Pulmonary artery endothelial cell (primary cell): Measurements from ENCODE around the gene TSNAX. TPM values are rescaled to one million over a fixed set of nuclear protein-coding genes. Genes with fewer than 3 reads are reported as not detected.
A peak's percentile ranks its signal among the peaks of the same experiment; 100 is the strongest.
"Not testable (repeated sequence)": the region's sequence is repeated elsewhere in the genome, so short reads cannot be mapped to it uniquely, and the experiment has no call there.

Source experiments
- DNase-seq: peaks from one replicate; pipeline ENCODE4 v3.0.0-alpha.2; 2011; ENCODE audit warnings: low read depth, low spot score
- total RNA-seq: library from RNA; depleted of rRNA; stranded (reverse); fragments of >200 nt; gene quantifications from 2 replicates; pipeline ENCODE4 v1.2.3, GENCODE V29; 2014

Gene TSNAX
- total RNA-seq, 1 donor from 2014 or later, result 36.9 TPM

- DNase-seq, result no peak
Observed at GRCh38 chr1:231561647-231562383, 33.3 kb downstream of the TSNAX start.

- DNase-seq, result no peak
Observed at GRCh38 chr1:231563247-231563646, 34.8 kb downstream of the TSNAX start.

- no peak for DNase-seq
Observed at GRCh38 chr1:231564373-231564772, 35.9 kb downstream of the TSNAX start.

- no peak for DNase-seq
Observed at GRCh38 chr1:231566496-231566895, 38.0 kb downstream of the TSNAX start.

- DNase-seq, result not testable (repeated sequence)
Observed at GRCh38 chr1:231570262-231570661, 41.8 kb downstream of the TSNAX start.

- DNase-seq, result peak; percentile 87
Observed at GRCh38 chr1:231571904-231572303, 43.4 kb downstream of the TSNAX start.

GRCh38 chr1:231575472-231575871 lies 47.0 kb downstream of the TSNAX start:
- no peak for DNase-seq

- DNase-seq, result no peak
Observed at GRCh38 chr1:231576804-231577718, 48.6 kb downstream of the TSNAX start.

- no peak for DNase-seq
Observed at GRCh38 chr1:231580874-231581273, 52.4 kb downstream of the TSNAX start.

GRCh38 chr1:231581859-231582258 lies 53.4 kb downstream of the TSNAX start:
- no peak for DNase-seq

- no peak for DNase-seq
Observed at GRCh38 chr1:231583376-231583775, 54.9 kb downstream of the TSNAX start.

GRCh38 chr1:231584117-231584516 lies 55.6 kb downstream of the TSNAX start:
- peak; percentile 81 for DNase-seq

- no peak for DNase-seq
Observed at GRCh38 chr1:231584921-231585320, 56.5 kb downstream of the TSNAX start.

- peak; percentile 66 for DNase-seq
Observed at GRCh38 chr1:231590453-231591198, 62.2 kb downstream of the TSNAX start.

- no peak for DNase-seq
Observed at GRCh38 chr1:231591466-231591865, 63.0 kb downstream of the TSNAX start.

- DNase-seq, result no peak
Observed at GRCh38 chr1:231592809-231593208, 64.3 kb downstream of the TSNAX start.

GRCh38 chr1:231593264-231593663 lies 64.8 kb downstream of the TSNAX start:
- not testable (repeated sequence) for DNase-seq

GRCh38 chr1:231594123-231594522 lies 65.7 kb downstream of the TSNAX start:
- DNase-seq, result no peak

- no peak for DNase-seq
Observed at GRCh38 chr1:231594749-231595148, 66.3 kb downstream of the TSNAX start.

- DNase-seq, result no peak
Observed at GRCh38 chr1:231596337-231596791, 67.9 kb downstream of the TSNAX start.

- DNase-seq, result no peak
Observed at GRCh38 chr1:231597971-231598370, 69.5 kb downstream of the TSNAX start.
